GM19455 (cell line): ENCODE data around the gene ZNF319.

Experiments used
- ATAC-seq: cut with Tn5 transposase; IDR thresholded peaks from one replicate; pipeline ENCODE4 v1.9.1; 2021; ENCODE audit not compliant: unreplicated experiment

The ZNF319 gene

GRCh38 chr16:57957673-57958392, 42.6 kb downstream of the ZNF319 start:
- no peak for ATAC-seq

- no peak for ATAC-seq
These were observed 43.4 kb downstream of the ZNF319 start for GRCh38 chr16:57956924-57957672.

GRCh38 chr16:57956270-57956808, 44.1 kb downstream of the ZNF319 start:
- ATAC-seq = no peak

- ATAC-seq = no peak
These were observed 44.8 kb downstream of the ZNF319 start for GRCh38 chr16:57955572-57956188.

GRCh38 chr16:57953857-57954256, 46.6 kb downstream of the ZNF319 start:
- no peak for ATAC-seq

GRCh38 chr16:57952909-57953308, 47.6 kb downstream of the ZNF319 start:
- no peak for ATAC-seq

- no peak for ATAC-seq
These were observed 49.1 kb downstream of the ZNF319 start for GRCh38 chr16:57951204-57951960.

- no peak for ATAC-seq
These were observed 50.1 kb downstream of the ZNF319 start for GRCh38 chr16:57950382-57950781.

GRCh38 chr16:57949595-57950238, 50.8 kb downstream of the ZNF319 start:
- no peak for ATAC-seq

GRCh38 chr16:57949013-57949412, 51.5 kb downstream of the ZNF319 start:
- no peak for ATAC-seq

GRCh38 chr16:57948027-57948426, 52.4 kb downstream of the ZNF319 start:
- ATAC-seq = no peak

GRCh38 chr16:57947261-57947660, 53.2 kb downstream of the ZNF319 start:
- no peak for ATAC-seq

- ATAC-seq = no peak
These were observed 54.2 kb downstream of the ZNF319 start for GRCh38 chr16:57946181-57946801.

- ATAC-seq = no peak
These were observed 54.7 kb downstream of the ZNF319 start for GRCh38 chr16:57945740-57946138.

GRCh38 chr16:57944970-57945739, 55.3 kb downstream of the ZNF319 start:
- ATAC-seq = no peak
